ENCODE measurements around the gene KLB.

- TF ChIP-seq, protein P1, sequence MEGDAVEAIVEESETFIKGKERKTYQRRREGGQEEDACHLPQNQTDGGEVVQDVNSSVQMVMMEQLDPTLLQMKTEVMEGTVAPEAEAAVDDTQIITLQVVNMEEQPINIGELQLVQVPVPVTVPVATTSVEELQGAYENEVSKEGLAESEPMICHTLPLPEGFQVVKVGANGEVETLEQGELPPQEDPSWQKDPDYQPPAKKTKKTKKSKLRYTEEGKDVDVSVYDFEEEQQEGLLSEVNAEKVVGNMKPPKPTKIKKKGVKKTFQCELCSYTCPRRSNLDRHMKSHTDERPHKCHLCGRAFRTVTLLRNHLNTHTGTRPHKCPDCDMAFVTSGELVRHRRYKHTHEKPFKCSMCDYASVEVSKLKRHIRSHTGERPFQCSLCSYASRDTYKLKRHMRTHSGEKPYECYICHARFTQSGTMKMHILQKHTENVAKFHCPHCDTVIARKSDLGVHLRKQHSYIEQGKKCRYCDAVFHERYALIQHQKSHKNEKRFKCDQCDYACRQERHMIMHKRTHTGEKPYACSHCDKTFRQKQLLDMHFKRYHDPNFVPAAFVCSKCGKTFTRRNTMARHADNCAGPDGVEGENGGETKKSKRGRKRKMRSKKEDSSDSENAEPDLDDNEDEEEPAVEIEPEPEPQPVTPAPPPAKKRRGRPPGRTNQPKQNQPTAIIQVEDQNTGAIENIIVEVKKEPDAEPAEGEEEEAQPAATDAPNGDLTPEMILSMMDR (conservative IDR thresholded peaks at IDR 0.05; ENCODE audit: low read depth, low read length): no peak
- TF ChIP-seq NFE2L2 (IDR thresholded peaks at IDR 0.05; ENCODE audit: low read depth, low read length) (no peak), POLR2A (IDR thresholded peaks at IDR 0.05; ENCODE audit: low read depth, low read length) (no peak), MAFK (IDR thresholded peaks at IDR 0.05; ENCODE audit: low read depth, low read length) (no peak), BHLHE40 (IDR thresholded peaks at IDR 0.05; ENCODE audit: low read depth, low read length) (no peak)
Observed at GRCh38 chr4:39394706-39395105, 12.0 kb upstream of the KLB start.
